MCF 10A (cell line): ENCODE results near the gene RPS14. TPM values are rescaled to one million over a fixed set of nuclear protein-coding genes. Genes with fewer than 3 reads are reported as not detected.

Source experiments
- BruUV-seq: library from RNA; stranded (reverse); fragments of 400-500 nt; replicated peaks from 2 replicates; lab custom pipeline; 2021; lab: Mats Ljungman, UMichigan
- CTCF ChIA-PET: fragments of 300-600 bp; sonication (Branson Sonifier 250); formaldehyde crosslinking; extraction: SDS; loops from one replicate; lab custom pipeline; 2021; ENCODE audit warnings: antibody characterized with exemption, inconsistent platforms; lab: Yijun Ruan, JAX
- POLR2A ChIA-PET: fragments of 300-600, 350-650 bp; sonication (Branson Sonifier 250); formaldehyde crosslinking; extraction: SDS; loops from one replicate; lab custom pipeline; 2020; ENCODE audit warnings: antibody characterized with exemption, inconsistent platforms; lab: Yijun Ruan, JAX
- DNase-seq: peaks from one replicate; pipeline ENCODE4 v3.0.0-alpha.2; 2018; ENCODE audit not compliant: unreplicated experiment
- H3K27ac Mint-ChIP-seq: one replicate; pipeline ENCODE4 v1.8.0; 2022; ENCODE audit warnings: mild to moderate bottlenecking, low read depth, mixed read lengths; ENCODE audit not compliant: unreplicated experiment
- H3K27me3 Mint-ChIP-seq: one replicate; pipeline ENCODE4 v1.8.0; 2022; ENCODE audit warnings: mixed read lengths; ENCODE audit not compliant: insufficient read depth, unreplicated experiment
- H3K36me3 Mint-ChIP-seq: one replicate; pipeline ENCODE4 v1.8.0; 2022; ENCODE audit warnings: mild to moderate bottlenecking, moderate library complexity, mixed read lengths; ENCODE audit not compliant: insufficient read depth, unreplicated experiment
- H3K4me1 Mint-ChIP-seq: one replicate; pipeline ENCODE4 v1.8.0; 2022; ENCODE audit warnings: mixed read lengths; ENCODE audit not compliant: insufficient read depth, unreplicated experiment
- H3K4me3 Mint-ChIP-seq: one replicate; pipeline ENCODE4 v1.8.0; 2022; ENCODE audit warnings: mild to moderate bottlenecking, moderate library complexity, mixed read lengths; ENCODE audit not compliant: unreplicated experiment
- H3K9me3 Mint-ChIP-seq: one replicate; pipeline ENCODE4 v1.8.0; 2022; ENCODE audit warnings: mixed read lengths; ENCODE audit not compliant: unreplicated experiment
- intact Hi-C: fragments of 100-400 bp; cut with micrococcal nuclease; formaldehyde crosslinking; loops from 2 replicates; pipeline ENCODE4 v1.14.1; 2022
- total RNA-seq: library from RNA; stranded (reverse); gene quantifications from 2 replicates; pipeline ENCODE4 v1.2.3, GENCODE V29; 2022
- TF ChIP-seq, protein P1 (sequence below): fragments of 200-600 bp; IDR thresholded peaks from one replicate; pipeline ENCODE4 v1.8.0; 2022; ENCODE audit warnings: antibody characterized with exemption, mild to moderate bottlenecking; ENCODE audit not compliant: unreplicated experiment

RPS14 gene
- total RNA-seq, 1 experiment from 2014 or later = 5,481 TPM

DNA sequence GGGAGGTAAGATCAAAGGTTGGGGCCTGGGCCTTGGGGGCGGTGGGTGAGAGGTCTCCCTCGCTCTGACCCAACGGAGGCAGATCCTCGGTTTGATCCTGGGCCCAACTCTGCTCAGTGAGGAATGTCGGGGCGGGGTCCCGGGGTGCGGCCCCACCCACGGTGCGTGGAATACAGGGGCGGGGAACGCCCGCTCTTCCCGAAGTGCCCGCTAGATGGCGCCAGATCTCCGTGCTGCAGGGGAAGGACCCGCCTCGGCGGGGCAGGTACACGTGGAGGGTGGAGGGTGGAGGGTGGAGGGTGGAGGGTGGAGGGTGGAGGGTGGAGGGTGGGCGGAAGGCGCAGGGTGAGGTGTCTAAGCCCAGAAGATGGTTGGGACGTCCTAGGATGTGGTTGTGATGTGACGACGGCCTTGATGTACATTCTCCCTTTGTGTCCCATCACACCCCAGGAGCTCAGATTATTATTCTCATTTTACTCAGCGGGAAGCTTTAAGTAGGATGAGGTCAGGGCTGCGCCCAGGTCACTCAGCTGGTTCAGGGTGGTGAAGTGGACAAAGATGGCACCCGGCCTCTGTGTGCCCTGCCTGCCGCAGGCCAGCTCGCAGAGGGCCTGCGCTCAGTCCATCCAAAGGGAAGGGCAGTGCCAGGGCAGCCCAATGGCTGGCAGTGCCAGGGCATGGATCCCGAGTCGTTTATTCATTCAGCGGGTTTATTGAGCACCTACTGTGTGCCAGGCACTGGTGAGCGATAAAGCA is 9.4 kb upstream of the RPS14 start:
- H3K4me3 Mint-ChIP-seq = no peak overlapping the region
- peak; percentile 76 for DNase-seq
- ChIA-PET POLR2A (interaction anchor here (0.6 to 2.1 kb wide), 8 partner anchors 9 to 241 kb away, joined by 3 to 10 read pairs (median 4); no protein-coding TSS in a partner anchor), CTCF (interaction anchor here (0.6 to 7.4 kb wide), 51 partner anchors 8 to 1125 kb away, joined by 3 to 142 read pairs (median 5); partner anchors contain the start of genes IRGM, RBM22 and SMIM3)
- H3K27me3 Mint-ChIP-seq = no peaks in the 10 kb centered on the region
- H3K4me1 Mint-ChIP-seq = peaks cover 13% of the 10 kb centered on the region
- no peaks in the 10 kb centered on the region for H3K36me3 Mint-ChIP-seq
- intact Hi-C loops = loop anchor here (1.0 to 10.0 kb wide), 7 partner anchors 64 to 388 kb away; partner anchors contain the start of genes RBM22 and SMIM3
- no TSS peak for BruUV-seq
- no peaks in the 10 kb centered on the region for H3K9me3 Mint-ChIP-seq
- H3K27ac Mint-ChIP-seq = peak overlapping the region; percentile 57
- TF ChIP-seq, protein P1, sequence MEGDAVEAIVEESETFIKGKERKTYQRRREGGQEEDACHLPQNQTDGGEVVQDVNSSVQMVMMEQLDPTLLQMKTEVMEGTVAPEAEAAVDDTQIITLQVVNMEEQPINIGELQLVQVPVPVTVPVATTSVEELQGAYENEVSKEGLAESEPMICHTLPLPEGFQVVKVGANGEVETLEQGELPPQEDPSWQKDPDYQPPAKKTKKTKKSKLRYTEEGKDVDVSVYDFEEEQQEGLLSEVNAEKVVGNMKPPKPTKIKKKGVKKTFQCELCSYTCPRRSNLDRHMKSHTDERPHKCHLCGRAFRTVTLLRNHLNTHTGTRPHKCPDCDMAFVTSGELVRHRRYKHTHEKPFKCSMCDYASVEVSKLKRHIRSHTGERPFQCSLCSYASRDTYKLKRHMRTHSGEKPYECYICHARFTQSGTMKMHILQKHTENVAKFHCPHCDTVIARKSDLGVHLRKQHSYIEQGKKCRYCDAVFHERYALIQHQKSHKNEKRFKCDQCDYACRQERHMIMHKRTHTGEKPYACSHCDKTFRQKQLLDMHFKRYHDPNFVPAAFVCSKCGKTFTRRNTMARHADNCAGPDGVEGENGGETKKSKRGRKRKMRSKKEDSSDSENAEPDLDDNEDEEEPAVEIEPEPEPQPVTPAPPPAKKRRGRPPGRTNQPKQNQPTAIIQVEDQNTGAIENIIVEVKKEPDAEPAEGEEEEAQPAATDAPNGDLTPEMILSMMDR = peak; percentile 98

DNA sequence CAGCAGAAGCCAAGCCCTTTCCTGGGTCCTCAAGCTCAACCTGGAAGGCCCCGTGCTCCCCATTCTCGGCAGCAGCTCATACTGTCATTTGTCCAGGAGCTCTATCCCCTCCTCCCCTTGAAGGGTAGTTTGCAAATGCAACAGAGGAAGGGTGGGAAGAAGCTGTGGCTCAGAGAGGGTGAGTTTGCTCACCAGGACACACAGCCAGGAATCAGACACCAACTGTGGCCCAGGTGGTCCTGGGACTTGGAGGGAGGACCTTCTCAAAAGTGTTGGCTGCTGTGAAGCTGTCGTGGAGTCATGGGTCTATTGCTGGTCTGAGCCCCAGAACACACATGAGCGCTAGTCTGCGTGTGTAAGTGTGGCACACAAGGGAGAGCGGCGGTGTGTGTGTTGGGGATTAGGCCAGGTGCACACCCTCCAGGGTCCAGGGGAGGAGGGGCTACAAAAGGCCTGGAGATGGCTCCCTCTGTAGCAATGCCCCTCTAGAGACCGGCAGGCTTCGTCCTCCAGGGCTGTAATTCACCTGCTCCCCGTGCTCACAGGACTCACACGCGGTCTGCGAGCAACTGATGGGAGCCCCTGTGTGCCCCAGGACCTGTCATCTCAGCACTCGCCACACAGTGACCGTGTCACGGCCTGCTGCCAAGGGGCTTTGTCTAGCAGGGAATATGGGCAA is 8.2 kb upstream of the RPS14 start:
- H3K4me3 Mint-ChIP-seq = no peak overlapping the region
- CTCF ChIA-PET = interaction anchor here (0.6 to 7.4 kb wide), 30 partner anchors 7 to 948 kb away, joined by 3 to 142 read pairs (median 4); partner anchors contain the start of genes IRGM and RBM22

DNA sequence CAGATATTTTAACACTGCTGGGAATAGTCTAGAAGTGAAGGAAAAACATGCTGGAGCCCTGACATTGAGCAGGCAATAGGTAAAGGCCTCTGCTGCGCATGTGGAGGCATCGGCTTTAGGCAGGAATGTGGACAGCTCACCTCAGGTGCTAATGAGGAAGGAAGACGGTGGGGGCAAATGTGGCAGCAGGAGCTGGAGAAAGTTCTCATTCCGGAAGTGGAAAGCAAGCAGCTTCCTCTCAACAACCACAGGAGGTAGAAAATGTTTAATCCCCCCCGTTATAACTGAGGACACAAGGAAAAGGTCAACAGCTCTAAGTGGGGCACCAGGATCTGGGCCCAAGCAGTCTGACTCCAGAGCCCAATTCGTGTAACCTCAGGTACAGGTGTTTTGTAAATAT is 7.6 kb upstream of the RPS14 start:
- CTCF ChIA-PET = interaction anchor here (0.6 to 7.4 kb wide), 19 partner anchors 10 to 393 kb away, joined by 3 to 142 read pairs (median 4); partner anchors contain the start of gene RBM22
- peaks cover 8% of the 10 kb centered on the region for H3K4me1 Mint-ChIP-seq
- H3K9me3 Mint-ChIP-seq = no peaks in the 10 kb centered on the region
- H3K27me3 Mint-ChIP-seq = no peaks in the 10 kb centered on the region
- no peak for DNase-seq
- TF ChIP-seq, protein P1 = no peak
- no peak overlapping the region for H3K4me3 Mint-ChIP-seq
- H3K36me3 Mint-ChIP-seq = no peaks in the 10 kb centered on the region
- intact Hi-C loops = loop anchor here (5.0 to 10.0 kb wide), 2 partner anchors 245 to 318 kb away; partner anchors contain the start of genes RBM22 and SMIM3
- no TSS peak for BruUV-seq
- peak overlapping the region; percentile 2 for H3K27ac Mint-ChIP-seq
- POLR2A ChIA-PET = interaction anchor here (0.8 to 1.5 kb wide), 3 partner anchors 30 to 157 kb away, joined by 3 read pairs; no protein-coding TSS in a partner anchor

More for the DNA sequence above, 8.2 kb upstream of the RPS14 start:
- intact Hi-C loops = loop anchor here (1.0 to 10.0 kb wide), 3 partner anchors 200 to 317 kb away; partner anchors contain the start of genes RBM22 and SMIM3
- peaks cover 12% of the 10 kb centered on the region for H3K4me1 Mint-ChIP-seq
- DNase-seq = no peak
- POLR2A ChIA-PET = interaction anchor here (0.7 to 2.1 kb wide), 6 partner anchors 29 to 242 kb away, joined by 3 to 10 read pairs (median 3); no protein-coding TSS in a partner anchor
- TF ChIP-seq, protein P1 = no peak
- H3K27ac Mint-ChIP-seq = no peak overlapping the region
- no peaks in the 10 kb centered on the region for H3K9me3 Mint-ChIP-seq
- H3K27me3 Mint-ChIP-seq = no peaks in the 10 kb centered on the region
- H3K36me3 Mint-ChIP-seq = no peaks in the 10 kb centered on the region
- no TSS peak for BruUV-seq
